ENCODE data around the gene ATP8A2.

- TF ChIP-seq CTCF (IDR thresholded peaks at IDR 0.05; ENCODE audit: insufficient read depth, low read depth, low read length) (no peak), EZH2 (IDR thresholded peaks at IDR 0.05; ENCODE audit: insufficient read depth, low read length) (no peak)
These were observed 253.6 kb downstream of the ATP8A2 start for GRCh38 chr13:25625414-25625813.

Measured in astrocyte (in vitro differentiated cells and primary cell).